ENCODE results near the gene TMEM225B.

Gene TMEM225B

GRCh38 chr7:99605527-99605926, 7.5 kb downstream of the TMEM225B start:
- no peak for TF ChIP-seq CTCF (IDR thresholded peaks at IDR 0.05)
- Histone ChIP-seq H3K27ac (no peak overlapping the region), H3K4me3 (no peak overlapping the region)
- DNase-seq (ENCODE audit: low spot score), result no peak

- no peak overlapping the region for H3K4me3 ChIP-seq
- DNase-seq (ENCODE audit: low spot score), result no peak
- no peak for TF ChIP-seq CTCF (IDR thresholded peaks at IDR 0.05)
- H3K27ac ChIP-seq, result no peak overlapping the region
Observed at GRCh38 chr7:99606531-99606930, 8.5 kb downstream of the TMEM225B start.

GRCh38 chr7:99607548-99607947, 9.5 kb downstream of the TMEM225B start:
- no peak for DNase-seq (ENCODE audit: low spot score)
- TF ChIP-seq CTCF (IDR thresholded peaks at IDR 0.05), result no peak
- H3K27ac ChIP-seq, result no peak overlapping the region
- no peak overlapping the region for H3K4me3 ChIP-seq

GRCh38 chr7:99614495-99614894, 16.4 kb downstream of the TMEM225B start:
- DNase-seq (ENCODE audit: low spot score), result no peak
- TF ChIP-seq CTCF (IDR thresholded peaks at IDR 0.05), result no peak
- no peak overlapping the region for H3K27ac ChIP-seq
- H3K4me3 ChIP-seq, result no peak overlapping the region

GRCh38 chr7:99615989-99616358, 17.9 kb downstream of the TMEM225B start:
- H3K27ac ChIP-seq, result peak overlapping the region in 1 of 2 donors; percentile 79
- peak overlapping the region; percentile 93 for H3K4me3 ChIP-seq
- DNase-seq (ENCODE audit: low spot score), result peak; percentile 17
- no peak for TF ChIP-seq CTCF (IDR thresholded peaks at IDR 0.05)

- no peak for TF ChIP-seq CTCF (IDR thresholded peaks at IDR 0.05)
- DNase-seq (ENCODE audit: low spot score), result peak; percentile 88
- Histone ChIP-seq H3K27ac (peak within 1 kb of the TSS; percentile 79 to 88), H3K4me3 (peak within 1 kb of the TSS; percentile 93)
Observed at GRCh38 chr7:99616359-99617191, 18.5 kb downstream of the TMEM225B start, which contains the start of gene ZSCAN25. Gene ZSCAN25, plus strand, starts transcription at chr7:99616946. Its CDS starts 2,661 bp downstream, at chr7:99619607.

- H3K27ac ChIP-seq, result peak overlapping the region; percentile 79 to 88
- no peak for DNase-seq (ENCODE audit: low spot score)
Observed at GRCh38 chr7:99617192-99617781, 19.2 kb downstream of the TMEM225B start.

More at GRCh38 chr7:99617192-99617781, 19.2 kb downstream of the TMEM225B start:
- TF ChIP-seq CTCF (IDR thresholded peaks at IDR 0.05), result no peak
- peak overlapping the region; percentile 93 for H3K4me3 ChIP-seq

All from coronary artery (tissue), 2 donors.